Transverse colon (tissue), 4 donors: Measurements from ENCODE around the gene BHLHA9.

ENCODE experiments used
- CTCF ChIP-seq, 5 experiments: fragments of 200-600 bp in 3 of 5; fragments of 450-650 bp in 2 of 5; sonication (generic) in 3 of 5; IDR thresholded peaks; 1 replicate in 2 of 5; 2 replicates in 3 of 5; pipeline ENCODE4 v1.5.1; 2016 to 2017; ENCODE audit warnings: antibody characterized with exemption in 5 of 5, inconsistent platforms in 3 of 5, mild to moderate bottlenecking in 2 of 5, moderate library complexity in 1 of 5
- EP300 ChIP-seq: sonication (generic); formaldehyde crosslinking; IDR thresholded peaks from one replicate; pipeline ENCODE4 v1.6.1; 2017; ENCODE audit warnings: antibody characterized with exemption, low read depth
- POLR2A ChIP-seq: fragments of 450-650 bp; IDR thresholded peaks from one replicate; pipeline ENCODE4 v1.6.1; 2016; ENCODE audit warnings: antibody characterized with exemption, mild to moderate bottlenecking, moderate library complexity
- POLR2AphosphoS5 ChIP-seq, 3 donors: sonication (generic); formaldehyde crosslinking; IDR thresholded peaks; one replicate each; pipeline ENCODE4 v1.6.1; 2016; ENCODE audit warnings: antibody characterized with exemption in 3 of 3

GRCh38 chr17:1271441-1271840, 1.2 kb downstream of the BHLHA9 start:
- TF ChIP-seq CTCF (IDR thresholded peaks at IDR 0.05) (no peak), POLR2A (no peak), EP300 (no peak), POLR2AphosphoS5 (IDR thresholded peaks at IDR 0.05) (no peak)
